Uterus (tissue), 2 donors: ENCODE measurements around the gene FRAT2.

Experiments used
- POLR2A ChIP-seq, 2 donors: fragments of 450-650 bp; IDR thresholded peaks; one replicate each; pipeline ENCODE4 v1.6.1; 2016; ENCODE audit warnings: antibody characterized with exemption in 2 of 2, mild to moderate bottlenecking in 1 of 2, moderate library complexity in 1 of 2
- TF ChIP-seq, protein P1 (sequence below), 4 experiments: fragments of 200-600 bp in 2 of 4; fragments of 450-650 bp in 2 of 4; sonication (generic) in 2 of 4; IDR thresholded peaks; one replicate each; pipeline ENCODE4 v1.5.1; 2016 to 2019; ENCODE audit warnings: antibody characterized with exemption in 4 of 4, mild to moderate bottlenecking in 2 of 4, moderate library complexity in 1 of 4

DNA sequence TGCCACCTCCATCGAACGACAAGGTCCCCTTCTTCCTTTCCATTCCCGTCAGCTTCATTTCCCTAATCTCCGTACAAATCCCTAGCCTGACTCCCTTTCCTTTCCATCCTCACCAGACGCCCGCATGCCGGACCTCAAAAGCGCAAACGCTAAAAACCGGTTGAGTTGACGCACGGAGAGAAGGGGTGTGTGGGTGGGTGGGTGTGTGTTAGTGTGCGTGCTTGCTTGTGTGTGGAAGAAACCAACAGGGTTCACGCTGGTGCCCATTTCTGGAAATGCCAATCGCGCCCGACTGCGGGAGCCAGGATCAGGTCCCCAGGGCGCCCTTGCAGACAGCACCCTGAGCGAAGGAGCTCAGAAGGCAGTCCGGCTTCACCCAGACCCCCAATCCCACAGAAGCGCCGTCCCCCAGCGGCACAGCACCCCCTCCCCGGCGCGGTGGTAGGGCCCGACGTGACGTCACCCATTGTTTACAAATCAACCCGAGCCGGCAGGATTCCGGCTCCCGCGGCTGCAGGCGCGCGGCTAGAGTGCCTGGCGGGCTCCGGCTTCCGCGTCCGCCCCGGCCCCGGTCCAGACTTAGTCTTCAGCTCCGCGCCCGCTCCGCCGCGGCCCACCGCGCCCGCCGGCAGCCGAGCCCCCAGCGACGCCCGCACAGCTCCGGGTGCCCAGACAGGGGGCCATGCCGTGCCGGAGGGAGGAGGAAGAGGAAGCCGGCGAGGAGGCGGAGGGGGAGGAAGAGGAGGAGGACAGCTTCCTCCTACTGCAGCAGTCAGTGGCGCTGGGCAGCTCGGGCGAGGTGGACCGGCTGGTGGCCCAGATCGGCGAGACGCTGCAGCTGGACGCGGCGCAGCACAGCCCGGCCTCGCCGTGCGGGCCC is 15.5 kb downstream of the FRAT2 start, which contains the start of gene FRAT1:
- TF ChIP-seq, protein P1, sequence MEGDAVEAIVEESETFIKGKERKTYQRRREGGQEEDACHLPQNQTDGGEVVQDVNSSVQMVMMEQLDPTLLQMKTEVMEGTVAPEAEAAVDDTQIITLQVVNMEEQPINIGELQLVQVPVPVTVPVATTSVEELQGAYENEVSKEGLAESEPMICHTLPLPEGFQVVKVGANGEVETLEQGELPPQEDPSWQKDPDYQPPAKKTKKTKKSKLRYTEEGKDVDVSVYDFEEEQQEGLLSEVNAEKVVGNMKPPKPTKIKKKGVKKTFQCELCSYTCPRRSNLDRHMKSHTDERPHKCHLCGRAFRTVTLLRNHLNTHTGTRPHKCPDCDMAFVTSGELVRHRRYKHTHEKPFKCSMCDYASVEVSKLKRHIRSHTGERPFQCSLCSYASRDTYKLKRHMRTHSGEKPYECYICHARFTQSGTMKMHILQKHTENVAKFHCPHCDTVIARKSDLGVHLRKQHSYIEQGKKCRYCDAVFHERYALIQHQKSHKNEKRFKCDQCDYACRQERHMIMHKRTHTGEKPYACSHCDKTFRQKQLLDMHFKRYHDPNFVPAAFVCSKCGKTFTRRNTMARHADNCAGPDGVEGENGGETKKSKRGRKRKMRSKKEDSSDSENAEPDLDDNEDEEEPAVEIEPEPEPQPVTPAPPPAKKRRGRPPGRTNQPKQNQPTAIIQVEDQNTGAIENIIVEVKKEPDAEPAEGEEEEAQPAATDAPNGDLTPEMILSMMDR (IDR thresholded peaks at IDR 0.05), result peak in 1 of 4 experiments; percentile 4
- TF ChIP-seq POLR2A (IDR thresholded peaks at IDR 0.05), result peak; percentile 47 to 84
